ENCODE measurements around the gene HNRNPA0.

GRCh38 chr5:137710086-137710485, 44.1 kb downstream of the HNRNPA0 start:
- TF ChIP-seq CTCF (conservative IDR thresholded peaks at IDR 0.05; ENCODE audit: low read depth, low read length) (no peak), EZH2 (IDR thresholded peaks at IDR 0.05; ENCODE audit: low read length, unreplicated experiment) (no peak)
